SK-N-SH (cell line): ENCODE measurements around the gene HOXA10. TPM values are rescaled to one million over a fixed set of nuclear protein-coding genes. Genes with fewer than 3 reads are reported as not detected.

Experiments used
- CTCF ChIA-PET: fragments of 300-600, 350-600 bp; formaldehyde crosslinking; extraction: SDS; loops from one replicate; lab custom pipeline; 2021; lab: Yijun Ruan, JAX
- POLR2A ChIA-PET: fragments of 350-600 bp; sonication (Branson Sonifier 250); formaldehyde crosslinking; extraction: SDS; loops from one replicate; lab custom pipeline; 2020; ENCODE audit warnings: antibody characterized with exemption, inconsistent platforms; lab: Yijun Ruan, JAX
- DNase-seq: peaks from one replicate; pipeline ENCODE4 v3.0.0; 2012
- H2AFZ ChIP-seq: fragments of 200-600 bp; sonication (generic); 2 replicates; pipeline ENCODE4 v1.8.1; 2016; ENCODE audit warnings: antibody characterized with exemption, mild to moderate bottlenecking, low read depth
- H3F3A ChIP-seq: fragments of 200-600 bp; sonication (generic); replicated peaks from 2 replicates; pipeline ENCODE3; 2016; ENCODE audit warnings: antibody characterized with exemption, mild to moderate bottlenecking; ENCODE audit not compliant: insufficient read depth
- H3K27ac ChIP-seq, 2 experiments: fragments of 200-500 bp in 1 of 2; fragments of 200-600 bp in 1 of 2; sonication (Bioruptor generic) in 1 of 2; sonication (generic), shearing (Covaris generic) in 1 of 2; 2 replicates each; pipeline versions ENCODE4 v1.5.1 to v1.6.1; 2014 to 2016; ENCODE audit warnings: low read depth in 2 of 2, inconsistent platforms in 1 of 2, low read length in 1 of 2, mild to moderate bottlenecking in 1 of 2, mixed read lengths in 1 of 2
- H3K27me3 ChIP-seq: fragments of 200-600 bp; sonication (generic), shearing (Covaris generic); 2 replicates; pipeline ENCODE4 v1.6.1; 2016; ENCODE audit warnings: mixed run types; ENCODE audit not compliant: insufficient read depth
- H3K36me3 ChIP-seq, 2 experiments: fragments of 200-500 bp in 1 of 2; fragments of 200-600 bp in 1 of 2; sonication (Bioruptor generic) in 1 of 2; sonication (generic) in 1 of 2; replicated peaks in 1 of 2; 2 replicates each; pipeline versions ENCODE3 to v1.5.1; 2014 to 2016; ENCODE audit warnings: low read length in 1 of 2, mild to moderate bottlenecking in 1 of 2; ENCODE audit not compliant: insufficient read depth in 2 of 2, control insufficient read depth in 1 of 2
- H3K4me1 ChIP-seq, 2 experiments: fragments of 200-500 bp in 1 of 2; fragments of 200-600 bp in 1 of 2; sonication (Bioruptor generic) in 1 of 2; sonication (generic), shearing (Covaris generic) in 1 of 2; 2 replicates each; pipeline versions ENCODE4 v1.5.1 to v1.6.1; 2014 to 2016; ENCODE audit warnings: low read depth in 1 of 2, low read length in 1 of 2, mixed run types in 1 of 2; ENCODE audit not compliant: insufficient read depth in 2 of 2, control insufficient read depth in 1 of 2
- H3K4me2 ChIP-seq: fragments of 200-600 bp; sonication (generic), shearing (Covaris generic); 2 replicates; pipeline ENCODE4 v1.6.1; 2017; ENCODE audit warnings: mixed run types
- H3K4me3 ChIP-seq, 2 experiments: fragments of 200-500 bp in 1 of 2; fragments of 200-600 bp in 1 of 2; sonication (Bioruptor generic) in 1 of 2; sonication (generic), shearing (Covaris generic) in 1 of 2; 2 replicates each; pipeline versions ENCODE4 v1.5.1 to v1.8.1; 2014 to 2016; ENCODE audit warnings: low read depth in 2 of 2, inconsistent platforms in 1 of 2, low read length in 1 of 2, mild to moderate bottlenecking in 1 of 2, mixed read lengths in 1 of 2, moderate library complexity in 1 of 2
- H3K79me2 ChIP-seq: fragments of 200-600 bp; sonication (generic); 2 replicates; pipeline ENCODE4 v1.8.1; 2017; ENCODE audit warnings: mild to moderate bottlenecking; ENCODE audit not compliant: insufficient read depth
- H3K9ac ChIP-seq: fragments of 200-600 bp; sonication (generic); 2 replicates; pipeline ENCODE4 v1.6.1; 2017; ENCODE audit warnings: mixed run types
- H3K9me2 ChIP-seq: fragments of 200-600 bp; sonication (generic); 2 replicates; pipeline ENCODE4 v1.6.1; 2017; ENCODE audit warnings: mixed run types
- H3K9me3 ChIP-seq: fragments of 200-600 bp; sonication (generic); 2 replicates; pipeline ENCODE4 v1.6.1; 2017; ENCODE audit warnings: mixed run types, mild to moderate bottlenecking, moderate library complexity
- H4K20me1 ChIP-seq: fragments of 200-600 bp; sonication (generic); 2 replicates; pipeline ENCODE4 v1.6.1; 2017; ENCODE audit warnings: mild to moderate bottlenecking, mixed run types; ENCODE audit not compliant: insufficient read depth
- CHD2 ChIP-seq: fragments of 150-350 bp; IDR thresholded peaks from 2 replicates; pipeline ENCODE4 v1.6.1; 2018; ENCODE audit warnings: low read length; ENCODE audit not compliant: partially characterized antibody
- CTCF ChIP-seq: fragments of 200-600 bp; sonication (generic); IDR thresholded peaks from 2 replicates; pipeline ENCODE4 v1.6.1; 2017; ENCODE audit warnings: antibody characterized with exemption, mild to moderate bottlenecking, moderate library complexity
- ELF1 ChIP-seq: IDR thresholded peaks from 2 replicates; pipeline ENCODE4 v1.4.0; 2012
- EP300 ChIP-seq, 2 experiments: IDR thresholded peaks; 2 replicates each; pipeline versions ENCODE4 v1.4.0 to v1.6.1; 2012; ENCODE audit warnings: borderline replicate concordance in 1 of 2, low read depth in 1 of 2, low read length in 1 of 2
- FOXJ3 ChIP-seq: sonication (generic); formaldehyde crosslinking; IDR thresholded peaks from 2 replicates; pipeline ENCODE4 v1.5.1; 2020; ENCODE audit warnings: mild to moderate bottlenecking, missing genetic modification reagents
- GATA2 ChIP-seq: sonication (generic); formaldehyde crosslinking; IDR thresholded peaks from 2 replicates; pipeline ENCODE4 v1.5.0; 2020; ENCODE audit warnings: mild to moderate bottlenecking, missing genetic modification reagents
- MAX ChIP-seq: IDR thresholded peaks from 2 replicates; pipeline ENCODE4 v1.4.0; 2012; ENCODE audit warnings: low read depth
- MXI1 ChIP-seq: IDR thresholded peaks from 2 replicates; pipeline ENCODE4 v1.6.1; 2012; ENCODE audit warnings: mild to moderate bottlenecking, low read depth, low read length, improper control_type of control experiment
- NRF1 ChIP-seq: IDR thresholded peaks from 2 replicates; pipeline ENCODE4 v1.6.1; 2012; ENCODE audit warnings: low read depth, mild to moderate bottlenecking, low read length
- RAD21 ChIP-seq: IDR thresholded peaks from 2 replicates; pipeline ENCODE4 v1.6.1; 2012; ENCODE audit warnings: mild to moderate bottlenecking, low read length
- RFX5 ChIP-seq: IDR thresholded peaks from 2 replicates; pipeline ENCODE4 v1.6.1; 2012; ENCODE audit warnings: mild to moderate bottlenecking, improper control_type of control experiment, low read length
- SIN3A ChIP-seq: IDR thresholded peaks from 2 replicates; pipeline ENCODE4 v1.6.1; 2012; ENCODE audit warnings: low read depth, mild to moderate bottlenecking, low read length, moderate library complexity, borderline replicate concordance
- TCF12 ChIP-seq: IDR thresholded peaks from 2 replicates; pipeline ENCODE4 v1.4.0; 2012
- WGBS: methylation state at CpG from one replicate; pipeline ENCODE4 v1.1.6; 2017; ENCODE audit warnings: low lambda C conversion rate; 5-methylcytosine and 5-hydroxymethylcytosine counted together
- polyA plus RNA-seq, 3 experiments: library from polyadenylated mRNA; depleted of rRNA; stranded (reverse); fragments of >200 nt; gene quantifications; 2 replicates each; pipeline ENCODE4 v1.2.3, GENCODE V29; 2012

HOXA10 gene
- polyA plus RNA-seq, 1 of the 3 experiments (the other 2 are of a cell fraction): not detected

- Histone ChIP-seq H3K79me2 (no peaks in the 10 kb centered on the region), H3K9me3 (no peaks in the 10 kb centered on the region), H3F3A (no peaks in the 10 kb centered on the region), H2AFZ (no peak overlapping the region), H3K4me3 (no peak overlapping the region)
- POLR2A ChIA-PET: no interaction called here
- TF ChIP-seq CHD2 (no peak), RAD21 (no peak), ELF1 (no peak), TCF12 (no peak), MXI1 (no peak), MAX (no peak), FOXJ3 (CRISPR knock-in tag) (no peak), CTCF (no peak), SIN3A (no peak)
- TF ChIP-seq, all 33 proteins: peak for 0
- WGBS: 28% methylated on average over 11 of the region's 11 CpGs
- Histone ChIP-seq H4K20me1 (no peaks in the 10 kb centered on the region), H3K4me1 (peaks cover 8 to 10% of the 10 kb centered on the region in 2 experiments; a peak in 1 of 4 replicates), H3K36me3 (no peaks in the 10 kb centered on the region), H3K27me3 (peaks cover 100% of the 10 kb centered on the region), H3K27ac (no peak overlapping the region), H3K9ac (no peak overlapping the region), H3K4me2 (no peak overlapping the region), H3K9me2 (no peaks in the 10 kb centered on the region)
- DNase-seq: no peak
- CTCF ChIA-PET: interaction anchor here (3.8 kb wide), 1 partner anchor 12 kb away, joined by 31 read pairs; the partner anchor contains the start of gene HOXA3
Measured at GRCh38 chr7:27138985-27139333, 35.2 kb downstream of the HOXA10 start.

GRCh38 chr7:27138472-27138871 lies 35.6 kb downstream of the HOXA10 start:
- no peak overlapping the region for H3K9ac ChIP-seq
- 28% methylated on average over 1 of the region's 1 CpG for WGBS
- ChIA-PET POLR2A (no interaction called here), CTCF (no interaction called here)
- peaks cover 100% of the 10 kb centered on the region for H3K27me3 ChIP-seq
- no peaks in the 10 kb centered on the region for H3K36me3 ChIP-seq
- H3F3A ChIP-seq: no peaks in the 10 kb centered on the region
- H3K9me3 ChIP-seq: no peaks in the 10 kb centered on the region
- TF ChIP-seq EP300 (IDR thresholded peaks at IDR 0.05; ENCODE audit: borderline replicate concordance in 1 of 2, low read depth in 1 of 2, low read length in 1 of 2) (no peak), NRF1 (no peak), RFX5 (no peak), GATA2 (CRISPR knock-in tag) (no peak)
- H3K4me1 ChIP-seq: peaks cover 3 to 5% of the 10 kb centered on the region in 2 experiments; a peak in 1 of 4 replicates
- no peaks in the 10 kb centered on the region for H3K9me2 ChIP-seq
- no peak overlapping the region for H3K4me3 ChIP-seq
- H3K4me2 ChIP-seq: no peak overlapping the region
- no peak for DNase-seq
- no peaks in the 10 kb centered on the region for H3K79me2 ChIP-seq
- H4K20me1 ChIP-seq: no peaks in the 10 kb centered on the region
- no peak overlapping the region for H3K27ac ChIP-seq
- no peak overlapping the region for H2AFZ ChIP-seq
